GM15510 (cell line): ENCODE data around the gene MECP2.

Experiments
- POLR2A ChIP-seq: IDR thresholded peaks from 3 replicates; pipeline ENCODE4 v1.6.1; 2011; ENCODE audit warnings: borderline replicate concordance; ENCODE audit not compliant: insufficient read length; ENCODE audit errors: extremely low read depth

MECP2 gene

DNA sequence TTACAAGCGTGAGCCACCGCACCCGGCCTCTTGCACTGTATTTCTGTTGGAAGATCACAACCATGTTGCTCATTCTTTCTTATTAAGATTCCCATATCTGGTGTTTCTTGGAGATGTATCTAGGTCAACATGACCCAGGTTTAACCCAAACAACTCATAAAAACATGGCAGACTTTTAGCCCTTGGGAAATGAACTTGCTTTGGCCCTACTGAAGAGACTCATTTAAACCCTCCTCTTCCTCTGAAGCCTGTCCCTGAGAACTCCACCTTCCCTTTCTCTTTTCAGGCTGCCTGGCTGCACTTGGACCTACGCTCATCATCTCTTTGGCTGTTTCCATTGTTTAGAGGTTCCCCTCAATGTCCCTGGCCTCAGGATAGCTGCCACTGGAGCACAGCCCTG lies 23.7 kb upstream of the MECP2 start:
- TF ChIP-seq POLR2A, result no peak

DNA sequence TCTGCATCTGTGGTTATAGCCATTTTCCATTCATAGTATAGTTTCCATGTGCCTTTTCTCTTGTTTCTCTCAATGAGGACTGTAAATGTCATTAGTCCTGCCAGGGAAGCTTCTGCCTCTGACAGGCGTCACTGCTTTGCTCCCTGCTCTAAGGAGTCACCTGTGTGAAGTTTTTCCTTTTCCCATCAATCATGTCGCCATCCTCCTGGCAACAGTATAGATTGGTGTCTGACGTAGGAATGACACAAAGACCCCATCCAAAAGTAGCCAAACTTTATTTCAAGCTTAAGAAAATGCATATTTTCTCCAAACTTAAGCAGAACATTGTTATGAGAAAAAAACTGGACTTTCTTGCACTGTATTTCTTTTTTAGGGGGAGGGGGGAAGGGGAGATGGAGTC lies 23.1 kb upstream of the MECP2 start:
- no peak for TF ChIP-seq POLR2A

DNA sequence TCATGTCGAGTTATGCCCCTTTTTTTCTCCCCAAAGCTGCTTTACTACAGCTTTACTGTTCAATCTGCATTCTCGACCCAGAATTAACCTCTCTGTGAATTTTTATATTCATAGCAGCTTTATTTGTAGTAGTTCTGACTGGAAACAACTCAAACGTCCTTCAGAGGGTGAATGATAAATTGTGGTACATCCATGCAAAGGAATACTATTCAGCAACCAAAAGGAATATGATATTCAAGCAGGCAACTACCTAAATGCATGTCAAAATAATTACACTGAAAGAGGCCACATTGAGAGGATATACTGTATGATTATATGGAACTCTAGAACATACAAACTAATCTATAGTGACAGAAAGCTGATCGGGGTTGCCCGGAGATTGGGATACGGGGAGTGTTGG lies 20.0 kb upstream of the MECP2 start:
- no peak for TF ChIP-seq POLR2A

DNA sequence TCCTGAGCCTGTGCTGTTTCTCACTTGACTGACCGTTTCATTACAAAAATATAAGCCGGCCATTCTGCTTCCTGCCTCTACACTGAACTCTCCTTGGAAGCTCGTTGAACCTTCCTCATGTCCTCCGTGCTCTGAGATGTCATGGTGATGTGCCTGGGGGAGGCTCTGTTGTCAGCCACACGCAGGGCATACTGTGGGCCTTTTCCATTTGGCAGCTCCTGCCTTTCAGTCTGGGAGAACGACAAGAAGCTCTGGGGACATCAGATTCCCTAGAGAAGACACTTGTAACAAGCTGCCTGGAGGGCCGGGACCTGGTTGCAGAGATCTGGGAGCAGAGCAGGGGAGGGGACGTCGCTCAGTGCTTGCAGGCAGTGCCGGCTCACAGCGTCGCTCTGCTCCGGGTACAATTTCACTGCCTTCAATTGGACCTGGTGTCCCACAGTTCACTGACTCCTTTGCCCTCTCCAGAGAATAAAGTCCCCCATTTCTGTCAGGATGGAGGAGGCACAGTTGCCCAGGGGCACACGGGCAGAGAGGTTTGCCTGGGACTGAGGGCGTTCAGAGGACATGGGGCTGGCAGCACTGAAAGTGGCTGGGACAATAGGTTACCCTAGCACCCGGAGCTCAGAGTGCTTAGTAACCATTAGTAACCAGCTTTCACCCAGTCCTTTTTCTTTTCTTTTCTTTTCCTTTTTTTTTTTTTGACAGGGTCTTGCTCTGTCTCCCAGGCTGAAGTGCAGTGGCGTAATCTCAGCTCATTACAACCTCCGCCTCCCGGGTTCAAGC lies 19.1 kb upstream of the MECP2 start:
- no peak for TF ChIP-seq POLR2A

GRCh38 chrX:154115750-154116149 lies 18.2 kb upstream of the MECP2 start:
- no peak for TF ChIP-seq POLR2A

GRCh38 chrX:154115071-154115470 lies 17.6 kb upstream of the MECP2 start:
- TF ChIP-seq POLR2A, result no peak

GRCh38 chrX:154114652-154115051 lies 17.1 kb upstream of the MECP2 start:
- no peak for TF ChIP-seq POLR2A

- no peak for TF ChIP-seq POLR2A
Measured at GRCh38 chrX:154113729-154114128, 16.2 kb upstream of the MECP2 start.

DNA sequence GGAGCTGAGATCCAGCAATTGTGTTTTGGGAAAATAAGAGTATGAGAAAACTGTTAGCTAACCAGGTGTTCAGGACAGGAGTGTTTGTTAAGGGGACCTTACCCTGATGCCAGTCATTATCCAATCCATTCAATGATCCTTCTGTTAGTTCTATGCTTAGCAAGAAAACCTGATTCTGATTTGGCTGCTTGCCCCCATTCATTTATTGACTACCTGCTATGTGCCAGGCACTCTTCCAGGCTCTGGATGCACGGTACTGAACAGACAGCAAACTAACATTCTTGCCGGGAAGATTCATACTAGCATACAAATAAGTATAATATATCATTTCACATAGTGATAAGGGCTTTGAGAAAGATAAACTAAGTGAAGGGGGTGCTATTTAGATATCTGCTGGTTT lies 1.0 kb upstream of the MECP2 start:
- no peak for TF ChIP-seq POLR2A

DNA sequence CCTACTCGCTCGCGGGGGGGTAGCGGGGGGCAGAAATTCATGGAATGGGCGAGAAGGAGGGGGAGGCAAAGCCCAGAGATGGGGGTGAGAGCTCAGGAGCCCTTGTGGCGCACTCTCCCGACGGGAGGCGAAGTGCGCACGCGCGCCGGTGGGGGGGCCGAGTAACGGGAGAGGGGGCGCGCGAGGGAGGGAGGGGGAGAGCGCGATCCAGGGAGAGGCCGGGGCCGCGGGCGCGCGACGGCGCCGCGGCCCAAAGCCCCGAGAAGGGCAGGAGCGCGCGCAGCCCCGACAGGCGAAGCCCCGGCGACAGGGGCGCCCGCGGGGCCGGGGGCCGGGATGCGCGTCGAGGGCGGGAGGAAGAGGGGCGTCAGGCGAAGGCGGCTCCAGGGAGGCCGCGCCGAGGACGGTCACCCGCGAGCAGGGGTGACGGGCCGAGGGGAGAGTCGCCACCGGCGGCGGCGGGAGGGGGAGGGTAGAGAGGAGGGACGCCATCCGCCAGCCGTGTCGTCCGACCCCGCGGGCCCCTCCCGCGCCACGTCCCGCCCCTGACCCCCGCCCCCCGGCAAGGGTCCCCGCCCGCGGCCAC lies 421 bp downstream of the MECP2 start:
- TF ChIP-seq POLR2A, result peak; percentile 22

DNA sequence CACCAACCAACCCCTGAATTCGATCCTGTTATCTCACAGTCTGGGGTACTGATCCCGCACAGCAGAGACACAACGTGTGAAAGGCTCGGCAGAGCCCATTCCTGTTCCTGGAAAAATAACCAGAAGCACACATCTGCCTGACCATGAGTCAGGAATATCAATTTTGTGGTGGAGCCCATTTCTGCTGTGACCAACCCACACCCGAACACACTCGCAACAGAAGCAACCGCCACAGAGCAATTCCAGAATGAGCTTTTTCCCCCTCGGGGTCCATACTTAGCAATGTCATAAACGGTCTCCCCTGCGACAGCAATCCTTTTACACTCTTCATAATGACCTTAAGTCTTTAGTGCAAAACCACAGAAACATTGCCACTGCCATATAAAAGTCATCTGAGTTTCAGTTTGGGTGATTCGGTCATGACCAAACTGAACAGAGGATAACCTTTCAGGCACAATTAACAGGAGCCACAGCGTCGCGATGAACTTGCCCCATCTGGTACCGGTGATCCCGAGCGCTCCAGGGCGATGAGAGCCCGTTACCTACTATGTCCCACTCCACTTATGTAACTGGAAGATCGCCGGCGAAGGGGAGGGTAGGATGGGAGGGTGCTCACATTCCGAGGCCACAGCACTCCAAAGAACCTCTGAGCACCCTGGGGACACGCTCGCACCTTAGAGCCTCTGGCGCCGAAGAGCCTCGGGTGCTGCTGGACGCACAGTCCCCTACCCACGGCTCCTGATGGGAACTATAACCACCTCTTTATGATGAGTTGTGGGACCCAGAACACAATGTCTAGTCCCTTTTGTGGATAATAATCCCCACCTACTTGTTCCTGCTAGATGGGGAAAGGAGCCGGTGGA lies 1.1 kb downstream of the MECP2 start:
- no peak for TF ChIP-seq POLR2A

DNA sequence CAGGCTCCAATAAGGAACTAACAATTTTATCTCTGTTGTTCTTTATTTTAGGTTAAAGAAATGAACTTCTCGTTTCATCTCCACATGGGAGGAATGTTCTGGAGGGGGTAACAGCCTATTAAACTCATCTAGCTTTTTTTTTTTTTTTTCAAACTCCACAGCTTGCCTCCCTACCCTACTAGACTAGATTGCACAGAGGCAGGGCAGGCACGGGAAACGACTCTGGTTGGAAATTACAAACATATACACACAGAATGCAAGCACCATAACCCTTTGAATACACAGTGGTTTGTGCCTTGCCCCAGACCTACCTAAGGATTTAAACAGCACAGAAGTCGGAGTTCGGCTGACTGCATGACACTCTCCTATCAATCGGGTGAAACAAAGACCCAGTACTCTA lies 2.7 kb downstream of the MECP2 start:
- TF ChIP-seq POLR2A, result no peak

GRCh38 chrX:154093965-154094364 lies 3.6 kb downstream of the MECP2 start:
- no peak for TF ChIP-seq POLR2A

DNA sequence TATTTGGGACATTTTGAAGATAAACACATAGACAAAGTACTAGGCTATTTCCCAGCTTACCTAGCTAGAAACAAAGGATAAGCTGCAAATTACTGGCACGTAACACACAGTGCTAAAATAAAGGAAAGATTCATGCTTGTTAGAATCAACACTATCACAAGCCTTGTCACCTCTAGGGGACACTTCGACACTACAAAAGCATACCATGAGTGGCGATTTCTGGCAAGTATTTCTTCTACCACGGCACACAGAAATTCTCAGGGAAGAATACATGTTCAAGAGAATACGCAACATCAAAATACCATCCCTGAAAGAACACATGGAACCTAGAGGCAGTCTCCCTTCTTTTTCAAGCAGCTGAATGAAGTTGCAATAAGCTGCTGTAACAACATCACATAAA lies 5.1 kb downstream of the MECP2 start:
- no peak for TF ChIP-seq POLR2A

- TF ChIP-seq POLR2A, result no peak
Measured at GRCh38 chrX:154091678-154092077, 5.8 kb downstream of the MECP2 start.
